T47D (cell line): ENCODE data around the gene ZNF787.

Experiments used
- DNase-seq, 2 experiments: peaks; one replicate each; pipeline versions ENCODE4 v3.0.0 to v3.0.0-alpha.2; 2011 to 2012; ENCODE audit warnings: low read depth in 1 of 2, low spot score in 1 of 2
- JUND ChIP-seq: IDR thresholded peaks from 2 replicates; pipeline ENCODE4 v1.6.1; 2012; ENCODE audit warnings: low read depth
- in situ Hi-C: cut with HindIII; loops from 2 replicates; pipeline ENCODE4 v1.10.0; 2016; ENCODE audit warnings: low sequenced_read_pairs, low pct_unique_long_range_greater_than_20kb

ZNF787 gene

GRCh38 chr19:56092685-56093631, 28.1 kb downstream of the ZNF787 start:
- no peak for DNase-seq
- TF ChIP-seq JUND, result no peak
- in situ Hi-C loops, result no loop called here

GRCh38 chr19:56091751-56092546, 29.1 kb downstream of the ZNF787 start:
- in situ Hi-C loops, result no loop called here
- DNase-seq, result peak; percentile 66 to 70
- no peak for TF ChIP-seq JUND

GRCh38 chr19:56091066-56091490, 30.0 kb downstream of the ZNF787 start:
- peak in 1 of 2 experiments; percentile 46 for DNase-seq
- in situ Hi-C loops, result no loop called here
- no peak for TF ChIP-seq JUND

- no peak for TF ChIP-seq JUND
- no peak for DNase-seq
- in situ Hi-C loops, result no loop called here
Measured at GRCh38 chr19:56089344-56089743, 31.8 kb downstream of the ZNF787 start.

- no peak for DNase-seq
- in situ Hi-C loops, result no loop called here
- TF ChIP-seq JUND, result no peak
Measured at GRCh38 chr19:56088497-56089215, 32.4 kb downstream of the ZNF787 start.

GRCh38 chr19:56087647-56088496, 33.2 kb downstream of the ZNF787 start:
- no peak for DNase-seq
- no peak for TF ChIP-seq JUND
- in situ Hi-C loops, result no loop called here

GRCh38 chr19:56086671-56087430, 34.2 kb downstream of the ZNF787 start:
- in situ Hi-C loops, result no loop called here
- no peak for TF ChIP-seq JUND

GRCh38 chr19:56085571-56086275, 35.4 kb downstream of the ZNF787 start:
- in situ Hi-C loops, result no loop called here
- TF ChIP-seq JUND, result no peak
- no peak for DNase-seq

More at GRCh38 chr19:56086671-56087430, 34.2 kb downstream of the ZNF787 start:
- no peak for DNase-seq

- no peak for DNase-seq
- in situ Hi-C loops, result no loop called here
- TF ChIP-seq JUND, result no peak
Measured at GRCh38 chr19:56084835-56085536, 36.1 kb downstream of the ZNF787 start.

- no peak for DNase-seq
- in situ Hi-C loops, result no loop called here
- no peak for TF ChIP-seq JUND
Measured at GRCh38 chr19:56083668-56084067, 37.4 kb downstream of the ZNF787 start.
